HCT116 (cell line): ENCODE results near the gene CCR2. TPM values are rescaled to one million over a fixed set of nuclear protein-coding genes. Genes with fewer than 3 reads are reported as not detected.

Source experiments
- ATAC-seq: fragments of 200-7000 bp; cut with Tn5 transposase; 2 replicates; pipeline ENCODE4 v1.9.1; 2020; ENCODE audit warnings: mild to moderate bottlenecking, moderate library complexity
- BruUV-seq: library from RNA; stranded (reverse); fragments of 400-500 nt; replicated peaks from 2 replicates; lab custom pipeline; 2021; lab: Mats Ljungman, UMichigan
- CTCF ChIA-PET: fragments of 300-600 bp; sonication (Branson Sonifier 250); formaldehyde crosslinking; loops from one replicate; lab custom pipeline; 2021; ENCODE audit warnings: antibody characterized with exemption; lab: Charles Lee
- POLR2A ChIA-PET: fragments of 300-600, 350-600 bp; sonication (Branson Sonifier 250); formaldehyde crosslinking; loops from one replicate; lab custom pipeline; 2021; ENCODE audit warnings: antibody characterized with exemption; lab: Charles Lee
- RAD21 ChIA-PET, 2 experiments: fragments of 300-600 bp; sonication (Branson Sonifier 250); formaldehyde crosslinking; loops; one replicate each; lab custom pipeline; 2023; ENCODE audit warnings: low total read pairs in 2 of 2; ENCODE audit not compliant: uncharacterized antibody in 2 of 2, unreplicated experiment in 2 of 2, low non-redundant PET in 1 of 2; lab: Charles Lee
- DNase-seq: peaks from one replicate; pipeline ENCODE4 v3.0.0-alpha.2; 2010; ENCODE audit warnings: low read depth, low spot score
- H2AFZ ChIP-seq: fragments of 200-600 bp; shearing (Covaris generic), sonication (generic); 2 replicates; pipeline ENCODE4 v1.6.1; 2017; ENCODE audit warnings: low read depth, mixed run types, mixed read lengths, antibody characterized with exemption, low read length; ENCODE audit not compliant: poor library complexity, severe bottlenecking
- H3K27ac ChIP-seq: 2 replicates; pipeline ENCODE4 v1.5.1; 2012; ENCODE audit warnings: low read depth, low read length
- H3K27me3 ChIP-seq: fragments of 200-600 bp; sonication (generic); 2 replicates; pipeline ENCODE4 v1.6.1; 2016; ENCODE audit warnings: mixed run types, low read length, mixed read lengths; ENCODE audit not compliant: insufficient read depth
- H3K36me3 ChIP-seq, 2 experiments: fragments of 200-500 bp in 1 of 2; fragments of 200-600 bp in 1 of 2; sonication (Bioruptor generic) in 1 of 2; sonication (generic) in 1 of 2; 2 replicates each; pipeline versions ENCODE4 v1.5.1 to v1.6.1; 2014 to 2016; ENCODE audit warnings: low read length in 2 of 2, inconsistent platforms in 1 of 2, mixed read lengths in 1 of 2, mixed run types in 1 of 2; ENCODE audit not compliant: insufficient read depth in 2 of 2, control insufficient read depth in 1 of 2
- H3K4me1 ChIP-seq, 2 experiments: fragments of 200-600 bp in 1 of 2; sonication (generic) in 1 of 2; 2 replicates each; pipeline versions ENCODE4 v1.5.1 to v1.6.1; 2012 to 2017; ENCODE audit warnings: low read length in 2 of 2, inconsistent platforms in 1 of 2, mild to moderate bottlenecking in 1 of 2, mixed read lengths in 1 of 2, mixed run types in 1 of 2, moderate library complexity in 1 of 2; ENCODE audit not compliant: insufficient read depth in 2 of 2, control insufficient read depth in 1 of 2
- H3K4me2 ChIP-seq: fragments of 200-600 bp; sonication (generic); 2 replicates; pipeline ENCODE4 v1.6.1; 2017; ENCODE audit warnings: mixed run types, low read length, mixed read lengths
- H3K4me3 ChIP-seq, 2 experiments: fragments of 200-600 bp in 1 of 2; sonication (generic) in 1 of 2; replicated peaks in 1 of 2; 2 replicates each; pipeline ENCODE4 v1.5.1; 2011 to 2016; ENCODE audit warnings: low read length in 2 of 2, control low read depth in 1 of 2, low read depth in 1 of 2, mild to moderate bottlenecking in 1 of 2, mixed read lengths in 1 of 2, mixed run types in 1 of 2
- H3K79me2 ChIP-seq: fragments of 200-600 bp; sonication (generic); 2 replicates; pipeline ENCODE4 v1.6.1; 2017; ENCODE audit warnings: mild to moderate bottlenecking, mixed run types, low read length, moderate library complexity, mixed read lengths; ENCODE audit not compliant: insufficient read depth
- H3K9ac ChIP-seq: fragments of 200-600 bp; sonication (generic); 2 replicates; pipeline ENCODE4 v1.6.1; 2016; ENCODE audit warnings: low read length, mixed read lengths
- H3K9me2 ChIP-seq: fragments of 200-600 bp; sonication (generic), shearing (Covaris generic); 2 replicates; pipeline ENCODE4 v1.6.1; 2017; ENCODE audit warnings: mixed run types, mild to moderate bottlenecking, moderate library complexity; ENCODE audit not compliant: insufficient read depth
- H3K9me3 ChIP-seq, 2 experiments: fragments of 200-500 bp in 1 of 2; fragments of 200-600 bp in 1 of 2; sonication (Bioruptor generic) in 1 of 2; sonication (generic) in 1 of 2; 2 replicates each; pipeline ENCODE4 v1.6.1; 2014 to 2017; ENCODE audit warnings: low read length in 2 of 2, mixed read lengths in 2 of 2, inconsistent platforms in 1 of 2, low read depth in 1 of 2, mild to moderate bottlenecking in 1 of 2, mixed run types in 1 of 2, moderate library complexity in 1 of 2; ENCODE audit not compliant: control insufficient read depth in 1 of 2, insufficient read depth in 1 of 2
- H4K20me1 ChIP-seq: fragments of 200-600 bp; sonication (generic), shearing (Covaris generic); 2 replicates; pipeline ENCODE4 v1.6.1; 2017; ENCODE audit warnings: mixed run types, mild to moderate bottlenecking, moderate library complexity; ENCODE audit not compliant: insufficient read depth
- CBX3 ChIP-seq: IDR thresholded peaks from 2 replicates; pipeline ENCODE4 v1.6.1; 2012; ENCODE audit warnings: low read depth
- CEBPB ChIP-seq: IDR thresholded peaks from 2 replicates; pipeline ENCODE4 v1.6.1; 2012; ENCODE audit warnings: low read depth
- EGR1 ChIP-seq: IDR thresholded peaks from 2 replicates; pipeline ENCODE4 v1.6.1; 2012; ENCODE audit warnings: low read depth
- EZH2 ChIP-seq: fragments of 200-600 bp; sonication (generic); IDR thresholded peaks from 2 replicates; pipeline ENCODE4 v1.6.1; 2017; ENCODE audit warnings: antibody characterized with exemption, mixed run types
- FOSL1 ChIP-seq: IDR thresholded peaks from 2 replicates; pipeline ENCODE4 v1.6.1; 2012; ENCODE audit warnings: low read depth
- JUND ChIP-seq: IDR thresholded peaks from 2 replicates; pipeline ENCODE4 v1.6.1; 2012
- MAX ChIP-seq: IDR thresholded peaks from 2 replicates; pipeline ENCODE4 v1.6.1; 2012
- POLR2A ChIP-seq: IDR thresholded peaks from 2 replicates; pipeline ENCODE4 v1.7.0; 2011; ENCODE audit warnings: borderline replicate concordance; ENCODE audit not compliant: insufficient read depth, insufficient read length; ENCODE audit errors: extremely low read depth
- POLR2AphosphoS5 ChIP-seq: IDR thresholded peaks from 2 replicates; pipeline ENCODE4 v1.6.1; 2011; ENCODE audit warnings: mild to moderate bottlenecking, low read depth, low read length, moderate library complexity
- SIN3A ChIP-seq: IDR thresholded peaks from 2 replicates; pipeline ENCODE4 v1.6.1; 2012; ENCODE audit warnings: low read depth
- SRF ChIP-seq: IDR thresholded peaks from 2 replicates; pipeline ENCODE4 v1.6.1; 2012; ENCODE audit warnings: low read depth
- YY1 ChIP-seq: IDR thresholded peaks from 2 replicates; pipeline ENCODE4 v1.6.1; 2011; ENCODE audit warnings: low read length, low read depth, moderate library complexity, mild to moderate bottlenecking; ENCODE audit not compliant: insufficient replicate concordance; ENCODE audit errors: extremely low read depth
- ZBTB33 ChIP-seq: IDR thresholded peaks from 2 replicates; pipeline ENCODE4 v1.6.1; 2011; ENCODE audit warnings: mild to moderate bottlenecking, low read length, moderate library complexity; ENCODE audit not compliant: insufficient replicate concordance; ENCODE audit errors: extremely low read depth
- ZNF274 ChIP-seq: fragments of 200-500 bp; sonication (Bioruptor generic); IDR thresholded peaks from 2 replicates; pipeline ENCODE4 v1.6.1; 2014; ENCODE audit warnings: mild to moderate bottlenecking, low read depth, low read length, inconsistent platforms
- intact Hi-C: fragments of 100-400 bp; cut with micrococcal nuclease; formaldehyde crosslinking; loops from 2 replicates; pipeline ENCODE4 v1.10.0; 2022
- total RNA-seq: library from RNA; stranded (reverse); gene quantifications from one replicate; pipeline ENCODE4 v1.2.1, GENCODE V29; 2021; ENCODE audit not compliant: unreplicated experiment

The CCR2 gene
- total RNA-seq, 1 experiment from 2014 or later: not detected

- ChIA-PET RAD21 (no interaction called here), POLR2A (no interaction called here), CTCF (no interaction called here)
- Histone ChIP-seq H3K4me3 (no peak overlapping the region), H3K36me3 (no peaks in the 10 kb centered on the region), H3K9ac (no peak overlapping the region), H2AFZ (no peak overlapping the region), H3K4me1 (no peaks in the 10 kb centered on the region), H3K27ac (no peak overlapping the region), H3K27me3 (no peaks in the 10 kb centered on the region), H3K4me2 (no peak overlapping the region), H4K20me1 (no peaks in the 10 kb centered on the region), H3K9me3 (no peaks in the 10 kb centered on the region), H3K9me2 (no peaks in the 10 kb centered on the region), H3K79me2 (no peaks in the 10 kb centered on the region)
- ATAC-seq (no peak), DNase-seq (no peak)
- intact Hi-C loops: no loop called here
- BruUV-seq: no TSS peak
- TF ChIP-seq SIN3A (no peak), POLR2A (no peak), YY1 (no peak), SRF (no peak), ZNF274 (no peak), MAX (no peak), JUND (no peak), POLR2AphosphoS5 (no peak), EGR1 (no peak), CEBPB (no peak), ZBTB33 (no peak), FOSL1 (no peak), EZH2 (no peak), CBX3 (no peak)
Measured at GRCh38 chr3:46400846-46401245, 46.9 kb downstream of the CCR2 start.
